Smooth muscle cell (in vitro differentiated cells): ENCODE measurements around the gene ADAMTSL2. TPM values are rescaled to one million over a fixed set of nuclear protein-coding genes. Genes with fewer than 3 reads are reported as not detected.

Source experiments
- DNase-seq: peaks from one replicate; lab custom pipeline; 2025; ENCODE audit not compliant: unreplicated experiment; lab: John Stamatoyannopoulos, UW
- H2AFZ ChIP-seq: fragments of 200-600 bp; sonication (generic); 2 replicates; pipeline ENCODE4 v1.6.0; 2016; ENCODE audit warnings: antibody characterized with exemption, low read depth, mild to moderate bottlenecking
- H3F3A ChIP-seq: fragments of 200-600 bp; sonication (generic); 2 replicates; pipeline ENCODE4 v1.6.0; 2017; ENCODE audit warnings: antibody characterized with exemption, low read depth
- H3K27ac ChIP-seq: fragments of 200-600 bp; sonication (generic); 2 replicates; pipeline ENCODE4 v1.5.1; 2016; ENCODE audit warnings: low read depth, mild to moderate bottlenecking
- H3K27me3 ChIP-seq: fragments of 200-600 bp; sonication (generic); 2 replicates; pipeline ENCODE4 v1.6.1; 2016; ENCODE audit warnings: low read depth, mild to moderate bottlenecking
- H3K36me3 ChIP-seq: fragments of 200-600 bp; sonication (generic); 2 replicates; pipeline ENCODE4 v1.5.1; 2016; ENCODE audit warnings: low read depth
- H3K4me1 ChIP-seq: fragments of 200-600 bp; sonication (generic); 2 replicates; pipeline ENCODE4 v1.5.1; 2016; ENCODE audit warnings: low read depth
- H3K4me2 ChIP-seq: fragments of 200-600 bp; sonication (generic); 2 replicates; pipeline ENCODE4 v1.6.0; 2016; ENCODE audit warnings: mild to moderate bottlenecking
- H3K4me3 ChIP-seq: fragments of 200-600 bp; sonication (generic); 2 replicates; pipeline ENCODE4 v1.5.1; 2016; ENCODE audit warnings: mild to moderate bottlenecking
- H3K79me2 ChIP-seq: fragments of 200-600 bp; sonication (generic); 2 replicates; pipeline ENCODE4 v1.6.0; 2016; ENCODE audit warnings: low read depth, mild to moderate bottlenecking
- H3K9ac ChIP-seq: fragments of 200-600 bp; sonication (generic); 2 replicates; pipeline ENCODE4 v1.6.0; 2016; ENCODE audit warnings: low read depth
- H3K9me3 ChIP-seq: fragments of 200-600 bp; sonication (generic); replicated peaks from 2 replicates; pipeline ENCODE4 v1.5.1; 2016; ENCODE audit warnings: low read depth
- H4K20me1 ChIP-seq: fragments of 200-600 bp; sonication (generic); 2 replicates; pipeline ENCODE4 v1.6.0; 2016; ENCODE audit warnings: low read depth
- WGBS: methylation state at CpG from one replicate; pipeline ENCODE4 v1.1.7; 2016; ENCODE audit warnings: low lambda C conversion rate; 5-methylcytosine and 5-hydroxymethylcytosine counted together
- polyA plus RNA-seq: library from polyadenylated mRNA; unstranded; fragments of >200 nt; fragmentation: Nextera tagmentation; extraction: Ambion mirVana; gene quantifications from 2 replicates; pipeline ENCODE4 v1.2.1, GENCODE V29; 2016
- total RNA-seq: library from RNA; depleted of rRNA; stranded (reverse); fragments of >200 nt; gene quantifications from 2 replicates; pipeline ENCODE4 v1.2.3, GENCODE V29; 2014
- TF ChIP-seq, protein P1 (sequence below): fragments of 200-600 bp; sonication (generic); IDR thresholded peaks from 2 replicates; pipeline ENCODE4 v1.5.1; 2017; ENCODE audit warnings: borderline replicate concordance, mild to moderate bottlenecking, antibody characterized with exemption; ENCODE audit not compliant: insufficient read depth, poor library complexity, severe bottlenecking

The ADAMTSL2 gene
- total and polyA plus RNA-seq, 2 experiments from 2014 or later: 8.1 to 10.5 TPM

- H3K27me3 ChIP-seq: no peaks in the 10 kb centered on the region
These were observed 7.0 kb upstream of the ADAMTSL2 start for GRCh38 chr9:133527444-133527920.

DNA sequence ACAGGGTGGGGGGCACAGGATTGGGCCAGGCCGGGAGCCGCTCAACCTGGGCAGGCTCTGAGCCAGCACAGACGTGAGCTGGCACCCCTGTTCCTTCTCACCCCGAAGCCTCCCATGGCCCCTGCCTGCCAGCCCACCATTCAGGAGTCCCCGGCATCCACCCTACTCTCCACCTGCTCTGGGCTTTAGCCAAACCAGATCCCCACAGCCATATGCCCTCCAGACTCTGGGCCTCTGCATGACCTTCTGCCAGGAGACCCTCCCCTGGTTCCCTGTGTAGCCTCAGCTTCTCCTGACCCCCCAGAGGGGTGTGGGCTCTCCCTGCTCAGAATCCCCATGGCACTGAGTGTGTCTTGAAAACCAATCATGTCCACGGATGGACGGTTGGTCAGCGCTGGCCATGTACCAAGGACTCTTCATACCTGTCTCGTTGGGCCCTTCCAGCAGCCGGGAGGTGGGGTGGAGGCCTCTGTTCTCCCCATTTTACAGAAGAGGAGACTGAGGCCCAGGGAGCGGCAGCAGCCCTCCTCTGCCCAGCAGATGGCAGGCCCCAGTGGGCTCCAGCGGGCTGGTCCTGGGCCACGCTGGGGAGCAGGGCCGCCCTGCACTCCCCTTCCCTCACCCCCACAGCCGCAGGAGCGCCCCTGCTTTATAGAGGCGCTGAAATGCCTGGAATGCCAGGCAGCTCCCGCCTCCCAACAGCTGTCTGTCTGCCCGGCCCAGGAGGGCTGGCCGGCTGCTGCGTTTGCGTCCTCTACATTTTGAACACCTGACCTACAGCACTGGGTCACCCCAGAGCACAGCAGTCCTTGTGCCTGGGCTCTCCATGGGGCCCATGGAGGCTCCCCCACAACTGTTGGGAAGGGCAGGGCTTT is 6.3 kb upstream of the ADAMTSL2 start:
- peak overlapping the region; percentile 22 for H3K4me2 ChIP-seq
- H3K27me3 ChIP-seq: no peaks in the 10 kb centered on the region
- H3K9me3 ChIP-seq: no peaks in the 10 kb centered on the region
- H3K4me1 ChIP-seq: peaks cover 13% of the 10 kb centered on the region
- TF ChIP-seq, protein P1, sequence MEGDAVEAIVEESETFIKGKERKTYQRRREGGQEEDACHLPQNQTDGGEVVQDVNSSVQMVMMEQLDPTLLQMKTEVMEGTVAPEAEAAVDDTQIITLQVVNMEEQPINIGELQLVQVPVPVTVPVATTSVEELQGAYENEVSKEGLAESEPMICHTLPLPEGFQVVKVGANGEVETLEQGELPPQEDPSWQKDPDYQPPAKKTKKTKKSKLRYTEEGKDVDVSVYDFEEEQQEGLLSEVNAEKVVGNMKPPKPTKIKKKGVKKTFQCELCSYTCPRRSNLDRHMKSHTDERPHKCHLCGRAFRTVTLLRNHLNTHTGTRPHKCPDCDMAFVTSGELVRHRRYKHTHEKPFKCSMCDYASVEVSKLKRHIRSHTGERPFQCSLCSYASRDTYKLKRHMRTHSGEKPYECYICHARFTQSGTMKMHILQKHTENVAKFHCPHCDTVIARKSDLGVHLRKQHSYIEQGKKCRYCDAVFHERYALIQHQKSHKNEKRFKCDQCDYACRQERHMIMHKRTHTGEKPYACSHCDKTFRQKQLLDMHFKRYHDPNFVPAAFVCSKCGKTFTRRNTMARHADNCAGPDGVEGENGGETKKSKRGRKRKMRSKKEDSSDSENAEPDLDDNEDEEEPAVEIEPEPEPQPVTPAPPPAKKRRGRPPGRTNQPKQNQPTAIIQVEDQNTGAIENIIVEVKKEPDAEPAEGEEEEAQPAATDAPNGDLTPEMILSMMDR: no peak
- no peak overlapping the region for H3K9ac ChIP-seq
- no peak overlapping the region for H3K4me3 ChIP-seq
- H3K79me2 ChIP-seq: no peaks in the 10 kb centered on the region
- no peak overlapping the region for H2AFZ ChIP-seq
- DNase-seq: no peak
- H3F3A ChIP-seq: no peaks in the 10 kb centered on the region
- H3K36me3 ChIP-seq: no peaks in the 10 kb centered on the region
- WGBS: 82% methylated on average over 22 of the region's 22 CpGs
- no peak overlapping the region for H3K27ac ChIP-seq
- no peaks in the 10 kb centered on the region for H4K20me1 ChIP-seq

More at GRCh38 chr9:133527444-133527920, 7.0 kb upstream of the ADAMTSL2 start:
- 54% methylated on average over 17 of the region's 18 CpGs for WGBS
- TF ChIP-seq, protein P1: no peak
- H3K27ac ChIP-seq: no peak overlapping the region
- no peak overlapping the region for H3K9ac ChIP-seq
- H4K20me1 ChIP-seq: no peaks in the 10 kb centered on the region
- no peaks in the 10 kb centered on the region for H3K9me3 ChIP-seq
- peaks cover 13% of the 10 kb centered on the region for H3K4me1 ChIP-seq
- peak overlapping the region; percentile 76 for H2AFZ ChIP-seq
- no peaks in the 10 kb centered on the region for H3K79me2 ChIP-seq
- H3K36me3 ChIP-seq: no peaks in the 10 kb centered on the region
- H3F3A ChIP-seq: no peaks in the 10 kb centered on the region
- H3K4me2 ChIP-seq: peak overlapping the region; percentile 72
- no peak for DNase-seq
- H3K4me3 ChIP-seq: no peak overlapping the region

DNA sequence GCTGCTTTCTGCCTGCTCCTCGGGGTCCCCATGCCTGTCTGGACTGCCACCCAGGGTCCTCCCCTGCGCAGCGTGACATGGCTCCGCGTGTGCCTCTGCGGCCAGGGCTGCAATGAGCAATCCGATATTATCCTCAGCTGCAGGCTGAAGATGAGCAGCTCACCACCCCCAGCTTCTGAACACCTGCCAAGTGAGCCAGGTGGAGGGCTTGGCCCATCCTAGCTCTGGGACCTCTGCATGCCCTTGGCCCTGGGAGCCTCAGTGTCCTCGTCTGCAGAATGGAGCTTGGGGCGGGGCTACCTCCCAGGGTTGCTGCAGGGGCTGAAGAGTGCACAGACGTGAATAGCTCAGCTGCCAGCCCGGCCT is 5.6 kb upstream of the ADAMTSL2 start:
- no peaks in the 10 kb centered on the region for H3K36me3 ChIP-seq
- H3K4me1 ChIP-seq: peaks cover 13% of the 10 kb centered on the region
- H3K27ac ChIP-seq: no peak overlapping the region
- DNase-seq: no peak
- peak overlapping the region; percentile 22 for H3K4me2 ChIP-seq
- H3K4me3 ChIP-seq: no peak overlapping the region
- no peaks in the 10 kb centered on the region for H3F3A ChIP-seq
- H3K9me3 ChIP-seq: no peaks in the 10 kb centered on the region
- no peaks in the 10 kb centered on the region for H4K20me1 ChIP-seq
- H3K27me3 ChIP-seq: no peaks in the 10 kb centered on the region
- no peak overlapping the region for H2AFZ ChIP-seq
- TF ChIP-seq, protein P1: no peak
- H3K79me2 ChIP-seq: no peaks in the 10 kb centered on the region
- no peak overlapping the region for H3K9ac ChIP-seq
- WGBS: 87% methylated on average over 11 of the region's 11 CpGs
